ENCODE results near the gene JADE2. TPM values are rescaled to one million over a fixed set of nuclear protein-coding genes. Genes with fewer than 3 reads are reported as not detected.

Gene JADE2
- total RNA-seq, 4 donors from 2014 or later: 51.7 to 116 (median 76.6) TPM

- Histone ChIP-seq H3K4me1 (peaks cover 19 to 43% of the 10 kb centered on the region in 2 donors), H3K9me3 (no peaks in the 10 kb centered on the region), H3K27me3 (no peaks in the 10 kb centered on the region), H3K27ac (peak overlapping the region in 1 of 3 donors; percentile 5), H3K36me3 (peaks cover 63 to 68% of the 10 kb centered on the region in 2 donors), H3K4me3 (replicated peaks in 1 of 3) (no peak overlapping the region)
- DNase-seq: no peak
- WGBS, 2 donors: 89 to 90% methylated on average over 12 to 13 of the region's 13 CpGs
- TF ChIP-seq CTCF (IDR thresholded peaks at IDR 0.05) (no peak), POLR2A (IDR thresholded peaks at IDR 0.05) (no peak)
- intact Hi-C loops (cut with DNase I): loop anchor here (5.0 kb wide), 1 partner anchor 34 kb away; no protein-coding TSS in a partner anchor
Observed at GRCh38 chr5:134566741-134567221, 41.3 kb downstream of the JADE2 start.

GRCh38 chr5:134567641-134568336 lies 42.3 kb downstream of the JADE2 start:
- Histone ChIP-seq H3K27me3 (no peaks in the 10 kb centered on the region), H3K4me3 (replicated peaks in 1 of 3) (no peak overlapping the region), H3K36me3 (peaks cover 63 to 67% of the 10 kb centered on the region in 2 donors), H3K4me1 (peaks cover 19 to 43% of the 10 kb centered on the region in 2 donors), H3K9me3 (no peaks in the 10 kb centered on the region), H3K27ac (peak overlapping the region in 2 of 3 donors; percentile 53 to 85)
- DNase-seq: no peak
- intact Hi-C loops (cut with DNase I): loop anchor here (5.0 kb wide), 1 partner anchor 35 kb away; no protein-coding TSS in a partner anchor
- TF ChIP-seq CTCF (IDR thresholded peaks at IDR 0.05) (no peak), POLR2A (IDR thresholded peaks at IDR 0.05) (no peak)
- WGBS, 2 donors: 72 to 84% methylated on average over 7 of the region's 7 CpGs

GRCh38 chr5:134568337-134568700 lies 42.8 kb downstream of the JADE2 start:
- peaks cover 19 to 43% of the 10 kb centered on the region in 2 donors for H3K4me1 ChIP-seq
- peak overlapping the region; percentile 21 to 85 (median 53) for H3K27ac ChIP-seq
- WGBS, 2 donors: 58 to 60% methylated on average over 3 to 4 of the region's 5 CpGs
- TF ChIP-seq CTCF (IDR thresholded peaks at IDR 0.05) (no peak), POLR2A (IDR thresholded peaks at IDR 0.05) (no peak)
- DNase-seq: no peak
- peaks cover 62 to 67% of the 10 kb centered on the region in 2 donors for H3K36me3 ChIP-seq
- no peak overlapping the region for H3K4me3 ChIP-seq (replicated peaks in 1 of 3)
- intact Hi-C loops (cut with DNase I): loop anchor here (5.0 kb wide), 1 partner anchor 36 kb away; no protein-coding TSS in a partner anchor
- H3K9me3 ChIP-seq: no peaks in the 10 kb centered on the region
- H3K27me3 ChIP-seq: no peaks in the 10 kb centered on the region

- intact Hi-C loops (cut with DNase I): loop anchor here (5.0 kb wide), 1 partner anchor 37 kb away; no protein-coding TSS in a partner anchor
- Histone ChIP-seq H3K4me3 (replicated peaks in 1 of 3) (no peak overlapping the region), H3K9me3 (no peaks in the 10 kb centered on the region), H3K4me1 (peaks cover 19 to 43% of the 10 kb centered on the region in 2 donors), H3K27ac (peak overlapping the region; percentile 53 to 85 (median 58)), H3K36me3 (peaks cover 62 to 67% of the 10 kb centered on the region in 2 donors), H3K27me3 (no peaks in the 10 kb centered on the region)
- 31 to 36% methylated on average over 11 to 22 of the region's 24 CpGs for WGBS, 2 donors
- TF ChIP-seq CTCF (IDR thresholded peaks at IDR 0.05) (no peak), POLR2A (IDR thresholded peaks at IDR 0.05) (no peak)
- DNase-seq: peak; percentile 94 to 97
Observed at GRCh38 chr5:134568761-134569695, 43.6 kb downstream of the JADE2 start.
